Epithelial cell of esophagus (primary cell): ENCODE results near the gene SPTBN4.

Experiments used
- DNase-seq: peaks from one replicate; pipeline ENCODE4 v3.0.0; 2010; ENCODE audit warnings: low read depth
- H3K4me3 ChIP-seq: 2 replicates; pipeline ENCODE4 v1.5.1; 2011; ENCODE audit warnings: mild to moderate bottlenecking, low read length, control low read depth
- CTCF ChIP-seq: IDR thresholded peaks from 2 replicates; pipeline ENCODE4 v1.5.1; 2011; ENCODE audit warnings: low read depth, mild to moderate bottlenecking, low read length, control low read depth, inconsistent platforms; ENCODE audit not compliant: insufficient read depth; ENCODE audit errors: missing control alignments

SPTBN4 gene

DNA sequence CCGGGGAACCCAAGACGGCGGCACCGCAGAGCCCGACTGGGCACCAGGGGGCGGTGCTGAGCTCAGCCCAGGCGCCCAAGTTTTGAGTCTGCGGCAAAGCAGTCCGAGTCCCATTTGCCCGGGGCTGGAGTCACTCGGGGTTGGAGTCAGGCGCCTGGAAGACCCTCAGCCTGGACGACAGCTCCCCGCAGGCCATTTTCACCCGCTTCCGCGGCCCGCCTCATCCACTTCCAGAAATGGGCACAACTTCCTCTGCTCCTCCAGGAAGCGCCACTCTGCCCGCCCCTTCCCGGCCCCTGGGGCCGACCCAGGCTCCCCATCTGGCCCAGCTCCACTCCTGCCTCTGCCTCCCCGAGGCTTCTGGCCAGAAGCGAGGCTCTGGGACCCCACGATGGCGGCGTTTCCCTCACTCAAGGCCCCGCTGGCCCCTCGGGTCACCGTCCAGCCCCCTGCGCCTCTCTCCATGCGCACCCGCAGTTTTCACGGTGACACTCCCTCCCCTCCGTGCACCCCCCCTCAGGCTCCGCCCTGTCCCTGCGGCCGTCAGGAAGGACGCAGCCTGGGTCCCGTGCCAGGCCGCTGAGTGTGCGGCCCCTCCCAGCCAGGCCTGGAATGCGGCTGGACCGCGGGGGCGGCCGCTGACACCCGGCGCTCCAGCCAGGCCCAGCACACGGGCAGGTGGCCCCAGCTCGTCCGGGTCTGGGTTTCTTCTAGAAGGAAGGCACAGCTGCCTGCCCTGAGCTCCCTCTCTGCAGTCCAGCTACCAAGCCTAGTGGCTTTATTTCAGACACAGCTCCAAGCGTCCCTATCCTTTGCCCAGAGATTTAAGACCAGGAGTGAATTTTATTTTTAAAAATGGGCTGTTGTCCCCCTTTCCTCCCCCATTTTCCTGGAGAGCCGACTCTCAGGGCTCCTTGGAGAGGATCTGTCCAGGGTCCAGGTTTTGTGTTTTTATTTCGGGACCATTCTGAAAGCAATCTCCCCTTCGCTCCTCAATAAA is 45.7 kb upstream of the SPTBN4 start:
- peak overlapping the region; percentile 70 for H3K4me3 ChIP-seq
- TF ChIP-seq CTCF, result peak; percentile 93
- peak; percentile 88 for DNase-seq

DNA sequence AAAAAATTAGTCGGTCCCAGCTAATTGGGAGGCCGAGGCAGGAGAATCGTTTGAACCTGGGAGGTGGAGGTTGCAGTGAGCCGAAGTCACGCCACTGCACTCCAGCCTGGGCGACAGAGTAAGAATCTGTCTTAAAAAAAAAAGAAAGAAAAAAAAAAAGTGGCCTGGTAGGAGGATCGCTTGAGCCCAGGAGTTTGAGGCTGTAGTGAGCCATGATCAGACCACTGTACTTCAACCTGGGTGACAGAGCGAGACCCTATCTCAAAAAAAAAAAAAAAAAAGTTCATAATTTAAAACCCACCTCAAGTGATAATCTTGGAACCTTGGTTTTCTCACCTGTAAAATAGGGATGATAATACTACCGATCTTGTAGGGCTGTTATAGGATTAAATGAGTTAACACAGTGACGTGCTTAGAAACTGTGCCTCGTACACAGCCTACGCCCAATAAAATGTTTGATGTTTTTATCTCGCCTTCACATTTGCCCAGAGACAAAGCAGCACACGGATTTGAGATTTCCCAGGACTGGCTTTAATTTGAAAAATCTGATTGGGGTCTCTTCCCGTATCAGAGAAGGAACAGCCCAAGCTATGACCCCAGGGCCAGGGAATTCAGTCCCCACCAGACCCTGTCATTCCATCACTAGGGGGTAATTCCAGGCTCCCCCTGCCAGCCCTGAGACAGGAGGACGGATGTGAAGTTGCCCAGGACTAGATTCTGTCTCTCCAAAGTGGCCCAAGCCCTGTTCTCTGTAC is 44.6 kb upstream of the SPTBN4 start:
- no peak for TF ChIP-seq CTCF
- no peak overlapping the region for H3K4me3 ChIP-seq
- DNase-seq, result no peak

DNA sequence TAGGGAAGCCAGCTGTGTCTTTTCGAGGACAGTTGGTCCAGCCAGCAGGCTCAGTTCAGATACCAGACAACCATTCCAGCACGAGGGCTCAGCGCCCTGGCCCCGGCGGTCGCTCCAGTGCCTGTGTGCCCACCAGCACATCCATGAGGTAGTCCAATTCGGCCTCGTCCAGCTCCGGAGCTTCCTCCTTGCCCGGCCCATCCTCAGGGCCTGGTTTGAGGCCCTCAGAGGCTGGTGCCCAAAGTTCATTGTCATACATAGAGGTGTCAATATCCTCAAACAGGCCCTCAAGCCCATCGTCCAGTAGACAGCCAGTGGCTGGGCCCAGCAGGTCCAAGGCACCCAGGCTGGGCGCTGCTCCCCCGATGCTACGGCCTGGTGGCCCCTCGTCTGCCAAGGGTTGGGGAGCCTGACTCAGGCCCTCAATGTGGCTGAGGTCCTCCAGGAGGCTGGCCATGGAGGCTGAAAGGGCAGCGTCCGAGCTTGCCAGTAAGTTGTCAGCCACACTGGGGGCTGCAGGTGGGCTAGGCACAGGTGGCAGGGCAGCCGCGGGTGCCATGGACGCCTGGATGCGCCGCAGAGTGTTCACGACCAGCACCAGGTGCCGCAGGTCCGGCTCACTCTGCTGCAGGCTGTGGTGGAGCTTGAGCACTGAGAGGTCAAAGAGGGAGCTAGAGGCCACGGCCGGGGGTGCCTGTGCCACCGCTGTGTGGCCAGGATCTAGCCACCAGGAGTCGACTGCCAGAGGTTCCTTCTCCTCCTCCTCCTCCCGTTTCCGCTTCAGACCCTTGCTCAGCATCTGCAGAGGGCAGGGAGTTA is 43.8 kb upstream of the SPTBN4 start:
- DNase-seq, result no peak
- H3K4me3 ChIP-seq, result no peak overlapping the region
- TF ChIP-seq CTCF, result no peak

GRCh38 chr19:40423938-40424337 is 42.9 kb upstream of the SPTBN4 start:
- DNase-seq, result no peak
- H3K4me3 ChIP-seq, result peak overlapping the region; percentile 90
- no peak for TF ChIP-seq CTCF

- no peak for TF ChIP-seq CTCF
- DNase-seq, result no peak
- H3K4me3 ChIP-seq, result peak overlapping the region; percentile 90
Observed at GRCh38 chr19:40424637-40425449, 42.0 kb upstream of the SPTBN4 start.
